Measurements from ENCODE around the gene RGS9.
"Not testable (repeated sequence)": the region's sequence is repeated elsewhere in the genome, so short reads cannot be mapped to it uniquely, and the experiment has no call there.

Gene RGS9

DNA sequence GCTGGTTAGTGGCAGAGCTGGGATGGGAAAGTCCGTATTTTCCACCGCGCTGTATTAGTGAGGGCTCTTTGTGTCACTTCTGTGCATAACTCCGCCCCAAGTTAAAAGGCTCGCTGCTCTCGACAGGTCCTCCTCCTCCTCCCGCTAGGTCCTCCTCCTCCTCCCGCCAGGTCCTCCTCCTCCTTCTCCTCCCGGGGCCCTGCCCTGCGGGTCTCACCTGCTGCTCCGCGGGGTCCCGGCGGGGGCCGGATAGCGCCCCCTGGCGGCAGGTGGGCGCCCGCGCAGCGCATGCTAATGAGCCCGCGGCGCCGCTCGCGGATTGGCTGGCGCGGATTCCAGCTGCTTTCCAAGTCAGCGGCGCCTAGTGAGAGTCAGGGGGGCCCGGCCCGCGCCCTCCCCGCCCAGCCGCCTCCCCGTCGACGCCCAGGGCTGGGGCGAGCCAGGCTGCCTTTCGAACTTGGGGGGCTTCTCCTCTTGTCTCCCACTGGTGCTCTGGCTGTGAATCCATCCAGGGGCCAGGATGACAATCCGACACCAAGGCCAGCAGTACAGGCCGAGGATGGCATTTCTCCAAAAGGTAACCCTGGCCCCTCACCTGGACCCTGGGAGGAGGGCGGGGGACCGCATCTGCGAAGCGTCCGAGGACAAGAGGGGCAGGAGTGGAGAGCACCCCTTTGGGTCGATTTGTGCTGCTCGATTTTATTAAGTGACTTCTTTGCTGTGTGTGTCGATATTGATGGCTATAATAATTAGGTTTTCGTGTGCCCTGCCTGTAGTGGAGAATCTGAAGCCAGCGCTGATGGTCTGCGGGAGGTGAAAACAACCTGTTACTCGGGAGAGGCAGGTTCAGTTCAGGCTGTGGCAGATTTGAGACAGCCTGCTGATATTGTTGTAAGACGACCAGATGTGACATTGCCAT, at the start of gene RGS9:
Gene RGS9 (plus strand): TSS at position 350 of the 919 bp plus-strand sequence. CDS start 171 bp downstream, at position 521.
- DNase-seq = no peak

- no peak for DNase-seq
Measured at GRCh38 chr17:65088621-65089360, 48.4 kb upstream of the RGS9 start.

DNA sequence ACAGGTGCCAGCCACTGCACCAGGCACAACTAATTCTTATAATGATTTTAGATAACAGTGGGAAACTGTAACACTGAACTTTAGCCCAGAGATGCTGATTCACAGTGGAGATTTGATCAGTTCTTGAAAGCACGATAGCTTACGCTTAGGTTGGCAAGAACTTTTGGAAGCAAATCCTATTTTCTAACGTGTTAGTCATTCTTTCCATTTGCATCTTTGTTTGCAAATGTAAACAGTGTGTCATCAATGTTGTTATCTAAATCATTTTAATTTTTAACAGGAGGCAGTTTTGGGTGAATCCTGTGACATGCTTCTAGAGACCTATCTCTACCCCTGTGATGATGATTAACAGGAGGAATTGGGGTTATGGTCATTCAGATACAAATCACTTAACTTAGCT, 44.9 kb upstream of the RGS9 start:
- DNase-seq = no peak

DNA sequence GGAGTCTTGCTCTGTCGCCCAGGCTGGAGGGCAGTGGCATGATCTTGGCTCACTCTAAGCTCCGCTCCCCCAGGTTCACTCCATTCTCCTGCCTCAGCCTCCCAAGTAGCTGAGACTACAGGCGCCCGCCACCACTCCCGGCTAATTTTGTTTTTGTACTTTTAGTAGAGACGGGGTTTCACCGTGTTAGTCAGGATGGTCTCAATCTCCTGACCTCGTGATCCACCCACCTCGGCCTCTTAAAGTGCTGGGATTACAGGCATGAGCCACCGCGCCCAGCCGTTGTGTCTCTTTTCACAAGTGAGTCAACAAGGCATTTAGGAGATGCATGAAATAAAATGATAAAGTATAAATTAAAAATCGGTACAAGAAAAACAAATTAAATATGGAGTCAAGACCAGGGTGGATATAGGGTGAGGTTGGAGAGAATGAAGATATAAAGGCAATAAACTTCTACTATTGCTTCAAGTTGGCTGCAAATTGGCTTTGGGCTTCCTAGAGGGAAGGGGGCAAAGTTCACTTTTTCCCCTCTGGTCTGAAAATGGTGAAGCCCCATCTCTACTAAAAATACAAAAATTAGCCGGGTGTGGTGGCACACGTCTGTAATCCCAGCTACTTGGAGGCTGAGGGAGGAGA, 44.3 kb upstream of the RGS9 start:
- not testable (repeated sequence) for DNase-seq

GRCh38 chr17:65093930-65094329, 43.2 kb upstream of the RGS9 start:
- DNase-seq = no peak

GRCh38 chr17:65095465-65095864, 41.7 kb upstream of the RGS9 start:
- no peak for DNase-seq

- not testable (repeated sequence) for DNase-seq
Measured at GRCh38 chr17:65096382-65096781, 40.8 kb upstream of the RGS9 start.

DNA sequence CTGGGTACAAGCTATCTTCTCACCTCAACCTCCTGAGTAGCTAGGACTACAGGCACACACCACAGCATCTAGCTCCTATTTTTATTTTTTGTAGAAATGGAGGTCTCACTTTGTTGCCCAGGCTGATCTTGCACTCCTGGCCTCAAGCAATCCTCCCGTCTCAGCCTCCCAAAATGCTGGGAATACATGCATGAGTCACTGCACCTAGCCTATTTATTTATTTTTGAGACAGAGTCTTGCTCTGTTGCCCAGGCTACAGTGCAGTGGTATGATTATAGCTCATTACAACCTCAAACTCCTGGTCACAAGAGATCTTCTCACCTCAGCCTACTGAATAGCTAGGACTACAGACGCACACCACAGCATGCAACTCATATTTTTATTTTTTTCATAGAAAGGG, 40.1 kb upstream of the RGS9 start:
- DNase-seq = no peak

DNA sequence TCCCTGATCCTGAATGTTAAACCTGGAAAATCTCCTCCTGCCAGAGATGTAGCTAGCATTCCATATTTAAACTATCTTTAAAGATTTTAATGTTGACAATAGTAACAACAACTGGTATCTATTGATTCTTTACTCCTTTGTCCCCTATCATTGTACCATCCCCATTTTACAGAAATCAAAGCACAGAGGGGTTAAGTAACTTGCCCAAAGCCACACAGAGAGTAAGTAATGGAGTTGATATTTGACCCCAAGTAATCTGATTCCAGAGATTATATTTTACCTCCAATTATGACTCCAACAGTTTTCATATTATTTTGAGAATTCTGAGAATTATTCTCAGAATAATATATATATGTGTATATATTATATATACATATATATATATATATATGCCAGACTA, 37.7 kb upstream of the RGS9 start:
- DNase-seq = no peak

DNA sequence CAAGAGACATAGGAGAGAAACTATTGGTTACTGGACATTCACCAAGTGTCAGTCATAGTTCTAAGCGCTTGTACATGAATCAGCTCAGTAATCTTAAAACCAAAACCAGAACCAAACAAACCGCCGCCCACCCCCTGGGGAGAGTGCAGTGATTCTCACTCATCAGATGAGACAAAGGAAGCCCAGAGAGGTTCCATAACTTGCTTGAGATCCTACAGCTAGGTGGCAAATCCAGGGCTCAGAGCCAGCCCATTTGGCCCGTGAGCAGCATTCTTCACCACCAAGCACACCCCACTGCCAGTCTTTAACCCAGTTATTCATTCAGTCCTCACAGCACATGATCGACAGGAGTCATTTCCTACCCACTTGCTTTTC, 37.2 kb upstream of the RGS9 start:
- no peak for DNase-seq

DNA sequence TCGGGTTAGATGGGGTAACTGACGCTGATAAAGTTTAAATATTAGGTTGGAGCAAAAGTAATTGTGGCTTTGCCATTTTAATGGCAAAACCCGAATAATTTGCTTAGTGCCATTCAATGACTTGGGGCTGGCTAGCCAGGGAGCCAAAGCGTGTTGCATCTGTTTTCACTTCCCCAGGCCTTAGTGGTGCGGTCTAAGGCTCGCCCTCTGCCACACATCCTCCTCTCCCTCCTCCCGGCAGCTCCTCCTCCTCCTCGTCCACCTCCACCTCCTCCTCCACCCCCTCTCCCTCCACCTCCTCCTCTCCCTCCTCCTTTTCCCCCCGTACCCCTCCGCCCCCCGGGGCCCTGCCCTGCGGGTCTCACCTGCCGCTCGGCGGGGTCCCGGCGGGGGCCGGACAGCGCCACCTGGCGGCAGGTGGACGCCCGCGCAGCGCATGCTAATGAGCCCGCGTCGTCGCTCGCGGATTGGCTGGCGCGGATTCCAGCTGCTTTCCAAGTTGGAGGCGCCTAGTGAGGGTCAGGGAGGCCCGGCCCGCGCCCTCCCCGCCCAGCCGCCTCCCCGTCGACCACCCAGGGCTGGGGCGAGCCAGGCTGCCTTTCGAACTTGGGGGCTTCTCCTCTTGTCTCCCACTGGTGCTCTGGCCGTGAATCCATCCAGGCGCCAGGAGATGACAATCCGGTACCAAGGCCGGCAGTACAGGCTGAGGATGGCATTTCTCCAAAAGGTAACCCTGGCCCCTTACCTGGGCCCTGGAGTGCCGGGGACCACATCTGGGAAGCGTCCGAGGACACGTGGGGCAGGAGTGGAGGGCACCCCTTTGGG, 36.6 kb upstream of the RGS9 start:
- no peak for DNase-seq

- DNase-seq = no peak
Measured at GRCh38 chr17:65101371-65101770, 35.8 kb upstream of the RGS9 start.

DNA sequence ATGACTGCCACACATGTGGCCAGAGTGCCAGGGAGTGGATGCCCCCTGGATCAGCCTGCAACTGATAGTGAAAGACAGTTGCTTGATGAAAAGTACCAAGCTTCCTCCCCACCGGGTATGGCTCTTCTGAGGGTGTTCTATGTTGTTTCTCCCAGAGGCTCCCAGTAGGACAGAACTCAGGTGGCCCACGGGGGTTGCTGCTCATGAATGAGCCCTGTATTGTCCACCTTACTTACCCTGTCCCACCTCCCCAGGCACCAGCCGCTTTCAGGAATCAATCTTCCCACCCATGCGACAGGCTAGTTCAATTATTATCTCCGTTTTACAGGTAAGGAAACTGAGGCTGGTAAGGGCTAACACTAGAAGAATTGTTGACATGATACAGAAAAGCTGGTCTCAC, 34.9 kb upstream of the RGS9 start:
- DNase-seq = no peak

DNA sequence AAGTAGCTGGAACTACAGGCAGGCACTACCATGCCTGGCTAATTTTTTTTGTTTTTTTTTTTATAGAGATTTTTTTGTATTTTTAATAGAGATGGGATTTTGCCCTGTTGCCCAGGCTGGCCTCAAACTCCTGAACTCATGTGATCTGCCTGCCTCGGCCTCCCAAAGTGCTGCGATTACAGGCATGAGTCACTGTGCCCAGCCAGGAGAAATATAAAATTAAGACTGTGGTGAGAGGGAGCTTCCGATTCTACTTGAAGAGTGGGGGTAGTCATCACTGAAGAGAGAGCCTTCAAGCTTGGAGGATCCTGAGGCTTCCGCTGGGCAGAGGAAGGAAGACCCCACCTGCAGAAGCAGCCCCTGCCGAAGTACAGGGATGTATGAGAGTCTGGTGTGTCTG, 34.4 kb upstream of the RGS9 start:
- no peak for DNase-seq

DNA sequence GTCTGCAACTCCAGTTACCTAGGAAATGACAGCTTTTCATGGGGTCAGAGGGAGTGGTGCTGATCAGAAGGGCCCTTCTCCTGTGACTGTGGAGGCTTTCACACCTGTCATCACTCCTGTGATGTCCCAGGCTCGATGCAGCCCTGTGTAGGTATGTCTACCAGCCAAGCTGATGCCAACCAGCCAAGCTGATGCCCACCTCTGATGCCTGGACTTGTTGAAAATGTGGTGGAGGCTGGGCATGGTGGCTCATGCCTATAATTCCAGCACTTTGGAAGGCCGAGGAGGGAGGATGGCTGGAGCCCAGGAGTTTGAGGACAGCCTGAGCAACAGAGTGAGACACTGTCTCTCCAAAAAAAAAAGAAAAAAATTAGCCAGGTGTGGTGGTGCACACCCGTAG, 33.7 kb upstream of the RGS9 start:
- no peak for DNase-seq

DNA sequence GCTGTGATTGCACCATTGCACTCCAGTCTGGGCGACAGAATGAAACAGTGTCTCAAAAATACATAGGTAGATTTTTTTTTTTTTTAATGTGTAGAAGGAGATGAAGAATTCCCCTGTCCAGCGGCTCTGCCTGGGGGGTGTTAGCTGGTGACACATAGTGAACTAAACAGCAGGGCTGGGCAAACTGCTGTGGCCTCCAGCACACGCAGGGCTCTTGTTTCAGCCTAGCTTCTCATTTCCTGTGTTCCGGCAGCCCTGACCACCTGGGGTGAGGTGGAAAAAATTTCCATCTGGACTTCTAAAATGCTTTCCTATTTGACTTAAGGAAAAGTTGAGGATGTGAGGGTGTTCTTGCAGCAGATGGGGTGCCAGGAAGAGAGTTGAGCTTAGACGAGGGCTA, 33.3 kb upstream of the RGS9 start:
- DNase-seq = no peak

DNA sequence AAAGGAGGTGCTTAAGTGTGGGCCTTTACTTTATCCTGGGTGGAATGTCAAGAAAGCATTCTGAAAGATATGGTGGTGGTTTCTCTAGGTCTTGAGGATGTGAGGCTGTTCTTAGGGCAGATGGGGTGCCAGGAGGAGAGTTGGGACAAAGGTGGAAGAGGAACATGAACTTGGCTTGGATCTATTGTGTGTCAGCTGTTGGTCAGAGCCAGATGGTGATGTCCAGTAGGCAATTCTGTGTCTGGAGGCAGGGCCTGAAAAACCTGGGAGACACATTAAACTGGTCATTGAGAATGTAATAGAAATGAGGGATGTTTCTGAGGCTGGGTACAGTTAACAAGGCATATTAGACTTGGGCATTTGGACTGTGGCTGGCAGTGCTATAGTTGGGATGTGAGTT, 32.6 kb upstream of the RGS9 start:
- no peak for DNase-seq

- DNase-seq = no peak
Measured at GRCh38 chr17:65104973-65105372, 32.2 kb upstream of the RGS9 start.

GRCh38 chr17:65108152-65108551, 29.0 kb upstream of the RGS9 start:
- DNase-seq = no peak

- DNase-seq = no peak
Measured at GRCh38 chr17:65109543-65109942, 27.6 kb upstream of the RGS9 start.

- DNase-seq = no peak
Measured at GRCh38 chr17:65109990-65110680, 27.0 kb upstream of the RGS9 start.

- DNase-seq = no peak
Measured at GRCh38 chr17:65115839-65116238, 21.3 kb upstream of the RGS9 start.

Measured in cortex of kidney (tissue), 1 donor.